Neural crest cell (in vitro differentiated cells): ENCODE results near the gene RGS7. TPM values are rescaled to one million over a fixed set of nuclear protein-coding genes. Genes with fewer than 3 reads are reported as not detected.

ENCODE experiments used
- DNase-seq: peaks from one replicate; pipeline ENCODE4 v3.0.0; 2021; ENCODE audit warnings: low read depth, mixed read lengths, low spot score
- H3K27ac Mint-ChIP-seq: one replicate; pipeline ENCODE4 v1.8.0; 2021; ENCODE audit warnings: mild to moderate bottlenecking, mixed read lengths; ENCODE audit not compliant: unreplicated experiment
- H3K27me3 Mint-ChIP-seq: 2 replicates; pipeline ENCODE4 v1.8.0; 2021; ENCODE audit warnings: low read depth, mild to moderate bottlenecking, mixed read lengths
- H3K36me3 Mint-ChIP-seq: 2 replicates; pipeline ENCODE4 v1.8.0; 2021; ENCODE audit warnings: low read depth, mild to moderate bottlenecking, mixed read lengths
- H3K4me1 Mint-ChIP-seq: 2 replicates; pipeline ENCODE4 v1.8.0; 2021; ENCODE audit warnings: mixed read lengths
- H3K4me3 Mint-ChIP-seq: one replicate; pipeline ENCODE4 v1.8.0; 2021; ENCODE audit warnings: mild to moderate bottlenecking, mixed read lengths
- H3K9me3 Mint-ChIP-seq: 2 replicates; pipeline ENCODE4 v1.8.0; 2021; ENCODE audit warnings: mixed read lengths
- total RNA-seq: library from RNA; stranded (reverse); gene quantifications from 2 replicates; pipeline ENCODE4 v1.2.1, GENCODE V29; 2021
- TF ChIP-seq, protein P1 (sequence below): fragments of 200-600 bp; sonication (generic); conservative IDR thresholded peaks from 2 replicates; pipeline ENCODE4 v1.5.0; 2021; ENCODE audit warnings: antibody characterized with exemption, mild to moderate bottlenecking

RGS7 gene
- total RNA-seq, 1 donor from 2014 or later: 0.65 TPM

DNA sequence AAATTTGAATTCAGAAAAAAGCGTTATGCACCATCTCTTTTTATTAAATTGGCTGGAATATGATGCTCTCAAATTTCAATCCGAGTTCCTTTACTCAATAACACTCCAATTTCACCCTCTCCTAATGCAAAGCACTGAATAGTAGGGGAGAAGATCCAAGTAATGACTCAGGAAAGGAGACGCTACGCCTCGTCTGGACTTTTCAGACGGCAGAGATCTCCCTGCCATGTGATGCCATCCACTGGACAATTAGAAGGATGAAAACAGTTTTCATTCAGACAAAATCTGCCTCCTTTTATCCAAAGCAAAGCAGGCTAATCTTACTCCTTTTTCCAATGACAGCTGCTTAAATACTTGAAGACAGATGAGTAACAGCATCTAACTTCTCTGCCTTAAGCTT lies 502.6 kb downstream of the RGS7 start:
- no peaks in the 10 kb centered on the region for H3K27me3 Mint-ChIP-seq
- H3K9me3 Mint-ChIP-seq: peaks cover 7% of the 10 kb centered on the region
- H3K36me3 Mint-ChIP-seq: no peaks in the 10 kb centered on the region
- no peak for DNase-seq
- H3K27ac Mint-ChIP-seq: no peak overlapping the region
- no peak overlapping the region for H3K4me3 Mint-ChIP-seq
- TF ChIP-seq, protein P1, sequence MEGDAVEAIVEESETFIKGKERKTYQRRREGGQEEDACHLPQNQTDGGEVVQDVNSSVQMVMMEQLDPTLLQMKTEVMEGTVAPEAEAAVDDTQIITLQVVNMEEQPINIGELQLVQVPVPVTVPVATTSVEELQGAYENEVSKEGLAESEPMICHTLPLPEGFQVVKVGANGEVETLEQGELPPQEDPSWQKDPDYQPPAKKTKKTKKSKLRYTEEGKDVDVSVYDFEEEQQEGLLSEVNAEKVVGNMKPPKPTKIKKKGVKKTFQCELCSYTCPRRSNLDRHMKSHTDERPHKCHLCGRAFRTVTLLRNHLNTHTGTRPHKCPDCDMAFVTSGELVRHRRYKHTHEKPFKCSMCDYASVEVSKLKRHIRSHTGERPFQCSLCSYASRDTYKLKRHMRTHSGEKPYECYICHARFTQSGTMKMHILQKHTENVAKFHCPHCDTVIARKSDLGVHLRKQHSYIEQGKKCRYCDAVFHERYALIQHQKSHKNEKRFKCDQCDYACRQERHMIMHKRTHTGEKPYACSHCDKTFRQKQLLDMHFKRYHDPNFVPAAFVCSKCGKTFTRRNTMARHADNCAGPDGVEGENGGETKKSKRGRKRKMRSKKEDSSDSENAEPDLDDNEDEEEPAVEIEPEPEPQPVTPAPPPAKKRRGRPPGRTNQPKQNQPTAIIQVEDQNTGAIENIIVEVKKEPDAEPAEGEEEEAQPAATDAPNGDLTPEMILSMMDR: no peak
- H3K4me1 Mint-ChIP-seq: no peaks in the 10 kb centered on the region

- Mint-ChIP-seq H3K36me3 (no peaks in the 10 kb centered on the region), H3K9me3 (peaks cover 7% of the 10 kb centered on the region), H3K27ac (no peak overlapping the region), H3K27me3 (no peaks in the 10 kb centered on the region), H3K4me1 (no peaks in the 10 kb centered on the region), H3K4me3 (no peak overlapping the region)
- TF ChIP-seq, protein P1: no peak
- no peak for DNase-seq
Measured at GRCh38 chr1:240847325-240847724, 509.7 kb downstream of the RGS7 start.

GRCh38 chr1:240844486-240844885 lies 512.5 kb downstream of the RGS7 start:
- Mint-ChIP-seq H3K27me3 (no peaks in the 10 kb centered on the region), H3K36me3 (no peaks in the 10 kb centered on the region), H3K4me3 (no peak overlapping the region), H3K4me1 (no peaks in the 10 kb centered on the region), H3K27ac (no peak overlapping the region), H3K9me3 (peaks cover under 1% of the 10 kb centered on the region)
- DNase-seq: no peak
- TF ChIP-seq, protein P1: no peak

DNA sequence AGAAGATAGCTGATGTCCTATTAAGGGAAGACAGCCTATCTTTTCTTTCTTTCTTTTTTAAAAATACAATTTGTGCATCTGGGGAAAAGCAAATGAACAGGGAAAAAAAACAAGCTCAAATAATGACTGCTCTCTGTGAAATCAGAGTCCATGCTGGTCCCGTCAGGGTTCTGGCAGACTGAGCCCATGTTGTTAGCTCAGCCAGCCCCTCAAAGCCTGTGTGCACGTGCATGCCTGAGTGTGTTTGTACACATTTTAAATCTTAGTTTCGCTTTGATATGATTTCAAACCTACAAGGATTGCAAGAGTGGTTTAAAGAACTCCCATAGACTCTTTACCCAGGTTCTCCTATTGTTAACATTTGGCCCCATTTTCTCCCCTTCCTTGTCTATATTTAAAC lies 513.2 kb downstream of the RGS7 start:
- H3K4me3 Mint-ChIP-seq: no peak overlapping the region
- TF ChIP-seq, protein P1: no peak
- H3K27me3 Mint-ChIP-seq: no peaks in the 10 kb centered on the region
- no peak overlapping the region for H3K27ac Mint-ChIP-seq
- H3K4me1 Mint-ChIP-seq: no peaks in the 10 kb centered on the region
- no peaks in the 10 kb centered on the region for H3K9me3 Mint-ChIP-seq
- no peak for DNase-seq
- H3K36me3 Mint-ChIP-seq: no peaks in the 10 kb centered on the region

DNA sequence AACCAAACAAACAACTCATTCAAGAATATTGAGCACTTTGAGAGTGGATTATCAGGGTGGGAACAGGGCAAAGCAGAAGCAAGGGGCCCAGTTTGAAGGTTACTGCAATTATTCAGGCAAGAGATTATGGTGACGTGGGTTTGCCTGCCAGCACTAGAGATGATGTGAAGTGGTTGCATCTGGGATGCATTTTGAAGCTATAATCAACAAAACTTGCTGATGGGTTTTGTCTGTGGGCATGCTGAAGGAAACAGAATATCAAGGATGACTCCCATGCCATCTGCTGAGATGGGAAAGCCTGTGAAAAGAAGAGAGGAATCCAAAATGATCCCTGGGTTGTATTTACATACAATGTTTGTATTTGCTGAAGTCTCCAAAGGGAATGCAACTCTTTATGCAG lies 520.7 kb downstream of the RGS7 start:
- Mint-ChIP-seq H3K36me3 (no peaks in the 10 kb centered on the region), H3K4me3 (no peak overlapping the region), H3K27me3 (no peaks in the 10 kb centered on the region), H3K9me3 (no peaks in the 10 kb centered on the region), H3K4me1 (no peaks in the 10 kb centered on the region), H3K27ac (no peak overlapping the region)
- DNase-seq: no peak
- TF ChIP-seq, protein P1: no peak

DNA sequence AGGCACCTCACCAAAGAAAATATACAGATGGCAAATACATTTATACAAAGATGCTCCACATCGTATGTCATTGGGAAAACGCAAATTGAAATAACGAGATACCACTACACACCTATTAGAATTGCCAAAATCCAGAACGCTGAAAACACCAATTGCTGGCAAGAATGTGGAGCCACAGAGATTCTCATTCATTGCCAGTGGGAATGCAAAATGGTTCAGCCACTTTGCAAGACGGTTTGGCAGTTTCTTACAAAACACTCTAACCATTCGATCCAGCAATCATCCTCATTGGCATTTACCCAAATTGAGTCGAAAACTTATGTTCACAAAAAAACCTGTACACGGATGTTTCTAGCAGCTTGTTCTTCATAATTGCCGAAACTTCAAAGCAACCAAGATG lies 521.7 kb downstream of the RGS7 start:
- TF ChIP-seq, protein P1: no peak
- no peaks in the 10 kb centered on the region for H3K9me3 Mint-ChIP-seq
- H3K27ac Mint-ChIP-seq: no peak overlapping the region
- no peaks in the 10 kb centered on the region for H3K36me3 Mint-ChIP-seq
- no peaks in the 10 kb centered on the region for H3K27me3 Mint-ChIP-seq
- H3K4me1 Mint-ChIP-seq: no peaks in the 10 kb centered on the region
- no peak for DNase-seq
- H3K4me3 Mint-ChIP-seq: no peak overlapping the region
